SJCRH30 (cell line): ENCODE measurements around the gene TMF1. TPM values are rescaled to one million over a fixed set of nuclear protein-coding genes. Genes with fewer than 3 reads are reported as not detected.

Experiments used
- DNase-seq, 2 experiments: peaks; one replicate each; pipeline ENCODE4 v3.0.0-alpha.2; 2015 to 2020
- H3K27ac ChIP-seq: fragments of 250-450 bp; sonication (Bioruptor Pico); 2 replicates; pipeline ENCODE4 v1.5.1; 2020; ENCODE audit warnings: mild to moderate bottlenecking, moderate library complexity
- H3K27me3 ChIP-seq: fragments of 250-450 bp; sonication (Bioruptor Pico); 2 replicates; pipeline ENCODE4 v1.5.1; 2020; ENCODE audit warnings: mild to moderate bottlenecking, moderate library complexity
- H3K36me3 ChIP-seq: fragments of 250-450 bp; sonication (Bioruptor Pico); 2 replicates; pipeline ENCODE4 v1.5.1; 2020; ENCODE audit warnings: mild to moderate bottlenecking, moderate library complexity
- H3K4me1 ChIP-seq: fragments of 250-450 bp; sonication (Bioruptor Pico); 2 replicates; pipeline ENCODE4 v1.5.1; 2020; ENCODE audit warnings: mild to moderate bottlenecking, moderate library complexity
- H3K4me3 ChIP-seq: fragments of 250-450 bp; sonication (Bioruptor Pico); 2 replicates; pipeline ENCODE4 v1.5.1; 2020; ENCODE audit warnings: mild to moderate bottlenecking, moderate library complexity
- H3K9me3 ChIP-seq: fragments of 250-450 bp; sonication (Bioruptor Pico); replicated peaks from 2 replicates; pipeline ENCODE4 v1.5.1; 2020; ENCODE audit warnings: mild to moderate bottlenecking, moderate library complexity
- total RNA-seq: library from RNA; depleted of rRNA; stranded (reverse); fragments of >200 nt; shearing (Covaris generic); gene quantifications from 2 replicates; pipeline ENCODE4 v1.2.3, GENCODE V29; 2014

TMF1 gene
- total RNA-seq, 1 experiment from 2014 or later: 12.7 TPM

GRCh38 chr3:69013253-69014021 lies 38.7 kb downstream of the TMF1 start, which contains the start of gene EOGT:
TSS of gene EOGT (minus strand) at chr3:69013684. CDS start at chr3:69009846, 3,838 bp downstream.
- H3K27me3 ChIP-seq: no peaks in the 10 kb centered on the region

DNA sequence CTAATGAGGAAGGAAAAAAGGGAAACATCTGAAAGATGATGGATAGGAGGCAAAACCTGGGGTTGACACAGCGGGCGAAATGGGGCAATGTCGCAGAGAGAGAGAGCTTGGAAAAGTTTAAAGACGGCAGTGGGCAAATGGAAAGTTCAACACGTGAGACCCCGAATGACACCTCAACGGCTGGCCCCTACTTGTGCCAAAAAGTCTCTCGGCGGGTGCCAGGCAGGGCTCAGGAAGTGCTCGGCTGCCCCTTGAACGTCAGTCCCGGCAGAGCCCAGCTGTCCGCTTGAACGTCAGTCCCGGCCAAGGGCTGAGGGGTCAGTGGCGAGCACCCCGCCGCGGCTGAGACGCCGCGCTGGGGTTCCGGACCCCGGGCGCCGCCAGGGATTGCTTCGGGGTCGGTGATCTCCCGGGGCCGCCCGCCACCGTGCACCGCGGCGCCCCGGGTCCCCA lies 39.3 kb downstream of the TMF1 start:
- H3K36me3 ChIP-seq: no peaks in the 10 kb centered on the region
- 0 out of 2 replicates have a peak, but pooled peaks cover 5% of the 10 kb centered on the region for H3K4me1 ChIP-seq
- peak overlapping the region; percentile 77 for H3K4me3 ChIP-seq
- no peak overlapping the region; the same call in 1 of the 2 replicates for H3K27ac ChIP-seq
- H3K27me3 ChIP-seq: no peaks in the 10 kb centered on the region
- H3K9me3 ChIP-seq: no peaks in the 10 kb centered on the region
- DNase-seq: peak; percentile 29 to 36

More at GRCh38 chr3:69013253-69014021, 38.7 kb downstream of the TMF1 start, which contains the start of gene EOGT:
- Histone ChIP-seq H3K27ac (peak within 1 kb of the TSS; percentile 84), H3K4me1 (0 out of 2 replicates have a peak, but pooled peaks cover 5% of the 10 kb centered on the region), H3K4me3 (peak within 1 kb of the TSS; percentile 77), H3K36me3 (no peaks in the 10 kb centered on the region), H3K9me3 (no peaks in the 10 kb centered on the region)
- DNase-seq: peak; percentile 70 to 72

- H3K4me3 ChIP-seq: peak overlapping the region; percentile 77
- no peak overlapping the region for H3K27ac ChIP-seq
- DNase-seq: no peak
- H3K27me3 ChIP-seq: no peaks in the 10 kb centered on the region
- H3K36me3 ChIP-seq: no peaks in the 10 kb centered on the region
- H3K4me1 ChIP-seq: 0 out of 2 replicates have a peak, but pooled peaks cover 5% of the 10 kb centered on the region
- H3K9me3 ChIP-seq: no peaks in the 10 kb centered on the region
Measured at GRCh38 chr3:69012100-69012799, 39.9 kb downstream of the TMF1 start.

DNA sequence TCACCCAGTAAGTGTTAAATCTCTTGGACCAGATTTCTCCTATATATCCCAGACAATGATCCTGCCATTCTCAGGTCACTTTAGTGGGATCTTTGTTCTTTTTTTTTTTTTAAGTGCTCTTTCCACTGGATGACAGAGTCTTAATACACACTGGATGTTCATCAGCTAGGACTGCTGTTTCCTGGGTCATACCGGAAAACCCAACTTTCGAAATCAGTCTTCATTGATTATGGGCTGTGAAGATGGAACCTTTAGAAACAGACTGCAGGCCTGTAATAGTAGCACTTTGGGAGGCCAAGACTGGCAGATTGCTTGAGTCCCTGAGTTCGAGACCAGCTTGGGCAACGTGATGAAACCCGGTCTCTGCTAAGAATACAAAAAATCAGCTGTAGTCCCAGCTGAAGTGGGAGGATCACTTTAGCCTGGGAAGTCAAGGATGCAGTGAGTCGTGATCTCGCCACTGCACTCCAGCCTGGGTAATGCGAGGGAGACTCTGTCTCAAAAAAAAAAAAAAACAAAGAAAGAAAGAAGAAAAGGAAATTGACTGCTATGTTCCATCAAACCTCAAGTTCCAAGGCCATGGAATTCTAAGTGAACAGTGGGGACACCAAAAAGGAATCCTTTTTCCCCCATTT lies 40.9 kb downstream of the TMF1 start:
- no peaks in the 10 kb centered on the region for H3K36me3 ChIP-seq
- H3K27ac ChIP-seq: no peak overlapping the region
- no peaks in the 10 kb centered on the region for H3K27me3 ChIP-seq
- DNase-seq: no peak
- no peaks in the 10 kb centered on the region for H3K9me3 ChIP-seq
- H3K4me3 ChIP-seq: no peak overlapping the region
- H3K4me1 ChIP-seq: 0 out of 2 replicates have a peak, but pooled peaks cover 5% of the 10 kb centered on the region

DNA sequence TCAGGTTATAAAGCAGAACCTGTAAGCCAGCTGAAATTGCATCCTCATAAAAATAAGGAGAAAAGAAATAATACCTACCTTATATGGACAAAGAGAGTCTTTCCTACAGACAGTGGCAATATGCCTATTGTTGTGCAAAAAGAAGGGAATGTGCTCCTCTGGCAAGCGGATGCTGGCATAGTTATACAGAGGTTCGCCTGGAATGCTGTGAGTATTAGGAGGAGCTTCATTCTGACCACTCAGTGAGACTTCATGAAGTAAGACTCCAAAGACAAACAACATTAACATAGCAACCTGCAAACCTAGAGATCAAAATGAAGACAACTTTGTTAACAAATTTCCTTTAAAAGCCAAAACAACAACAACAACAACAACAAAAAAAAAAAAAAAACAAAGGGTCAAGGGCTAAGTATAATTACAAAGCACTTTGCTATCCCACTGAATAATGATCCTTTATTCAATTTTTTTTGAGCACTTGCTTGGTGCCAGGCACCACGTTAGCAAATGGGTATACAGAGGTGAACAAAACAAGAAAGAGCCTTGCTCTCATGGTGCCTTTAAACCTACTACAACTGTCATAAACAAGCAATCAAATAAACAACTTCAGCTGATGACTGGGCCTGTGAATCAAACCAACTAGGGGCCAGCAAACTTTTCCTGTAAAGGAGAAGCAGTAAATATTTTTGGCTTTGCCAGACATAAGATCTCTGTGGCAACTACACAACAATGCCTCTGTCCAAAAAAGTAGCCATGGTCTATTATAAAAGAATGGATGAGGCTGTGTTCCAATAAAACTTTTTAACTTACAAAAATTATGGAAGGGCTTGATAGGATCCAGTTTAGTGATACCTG lies 42.3 kb downstream of the TMF1 start:
- no peak for DNase-seq
- Histone ChIP-seq H3K4me3 (no peak overlapping the region), H3K4me1 (0 out of 2 replicates have a peak, but pooled peaks cover 5% of the 10 kb centered on the region), H3K36me3 (no peaks in the 10 kb centered on the region), H3K27ac (no peak overlapping the region), H3K27me3 (no peaks in the 10 kb centered on the region), H3K9me3 (no peaks in the 10 kb centered on the region)

- Histone ChIP-seq H3K9me3 (no peaks in the 10 kb centered on the region), H3K27me3 (no peaks in the 10 kb centered on the region), H3K36me3 (no peaks in the 10 kb centered on the region), H3K4me1 (no peaks in the 10 kb centered on the region), H3K27ac (no peak overlapping the region), H3K4me3 (no peak overlapping the region)
- no peak for DNase-seq
Measured at GRCh38 chr3:69008980-69009379, 43.2 kb downstream of the TMF1 start.

DNA sequence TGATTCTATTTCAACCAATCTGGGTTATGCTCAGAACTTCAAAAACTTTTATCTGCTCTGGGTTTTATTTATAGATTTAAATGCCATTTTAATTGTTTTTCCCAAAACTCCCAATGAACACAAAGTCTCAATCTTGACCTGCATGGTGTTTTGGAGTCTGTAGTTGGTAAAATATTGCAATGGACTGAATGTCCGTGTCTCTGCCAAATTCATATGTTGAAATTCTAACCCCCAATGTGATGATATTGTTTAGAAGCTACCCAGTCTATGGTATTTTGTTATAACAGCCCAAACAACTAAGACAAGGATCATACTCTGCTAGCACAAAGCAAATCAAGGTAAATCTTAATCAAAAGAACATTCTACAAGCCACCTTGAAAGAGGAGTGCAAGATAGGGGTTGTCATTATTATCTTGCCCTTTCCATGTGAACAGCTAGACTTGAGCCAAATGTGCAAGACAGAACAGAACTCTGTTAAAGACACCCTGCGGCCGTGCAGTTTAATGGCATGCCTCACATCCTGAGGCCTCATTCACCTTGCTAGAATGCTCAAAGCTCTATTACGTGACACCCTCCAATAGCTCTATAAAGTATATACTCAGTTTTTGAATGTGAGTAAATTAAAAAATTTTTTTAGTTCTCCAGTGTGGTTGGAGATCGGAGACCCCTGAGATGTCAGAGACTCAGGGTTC lies 46.2 kb downstream of the TMF1 start:
- no peaks in the 10 kb centered on the region for H3K27me3 ChIP-seq
- no peak for DNase-seq
- no peaks in the 10 kb centered on the region for H3K36me3 ChIP-seq
- no peaks in the 10 kb centered on the region for H3K4me1 ChIP-seq
- H3K27ac ChIP-seq: no peak overlapping the region
- no peak overlapping the region for H3K4me3 ChIP-seq
- no peaks in the 10 kb centered on the region for H3K9me3 ChIP-seq

DNA sequence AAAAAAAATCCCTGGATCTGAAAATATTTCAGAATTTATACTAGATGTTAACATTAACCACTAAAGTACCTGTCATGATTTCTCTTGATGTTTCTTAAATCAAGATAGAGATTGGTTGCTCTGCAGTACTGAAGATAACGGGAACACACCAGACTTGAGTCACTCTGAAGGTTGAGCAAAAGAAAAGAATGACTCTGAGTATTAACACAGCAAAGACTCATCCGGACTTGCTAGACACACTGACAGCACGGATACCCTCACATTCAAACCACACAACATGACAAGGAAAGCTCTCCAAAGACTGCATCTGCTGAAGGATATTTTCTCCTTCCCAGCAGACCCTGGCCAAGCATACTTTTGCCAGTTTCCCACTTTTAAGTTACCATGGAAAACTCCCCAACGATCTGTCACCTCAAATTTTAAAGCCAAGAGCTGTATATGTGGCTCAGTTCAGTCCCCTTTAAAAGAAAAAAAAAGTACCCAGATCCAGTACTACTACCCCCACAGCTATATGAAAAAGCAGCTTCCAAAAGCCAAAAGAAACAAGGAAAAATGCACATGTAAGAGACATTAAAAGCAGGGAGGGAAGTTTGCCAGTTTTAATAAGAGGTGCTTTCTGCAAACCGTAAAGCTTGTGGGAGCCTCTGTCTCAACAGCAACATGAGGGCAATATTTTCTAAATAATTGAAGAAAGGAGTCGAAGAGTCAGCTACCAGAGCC lies 46.9 kb downstream of the TMF1 start:
- H3K9me3 ChIP-seq: no peaks in the 10 kb centered on the region
- H3K36me3 ChIP-seq: no peaks in the 10 kb centered on the region
- no peak overlapping the region for H3K4me3 ChIP-seq
- DNase-seq: no peak
- no peak overlapping the region for H3K27ac ChIP-seq
- no peaks in the 10 kb centered on the region for H3K4me1 ChIP-seq
- H3K27me3 ChIP-seq: no peaks in the 10 kb centered on the region

- DNase-seq: no peak
- Histone ChIP-seq H3K4me3 (no peak overlapping the region), H3K9me3 (no peaks in the 10 kb centered on the region), H3K27me3 (no peaks in the 10 kb centered on the region), H3K27ac (no peak overlapping the region), H3K36me3 (no peaks in the 10 kb centered on the region), H3K4me1 (no peaks in the 10 kb centered on the region)
Measured at GRCh38 chr3:69004138-69004537, 48.0 kb downstream of the TMF1 start.

- Histone ChIP-seq H3K27ac (no peak overlapping the region), H3K27me3 (no peaks in the 10 kb centered on the region), H3K9me3 (no peaks in the 10 kb centered on the region), H3K4me3 (no peak overlapping the region), H3K4me1 (no peaks in the 10 kb centered on the region), H3K36me3 (no peaks in the 10 kb centered on the region)
- DNase-seq: no peak
Measured at GRCh38 chr3:68999605-69000004, 52.5 kb downstream of the TMF1 start.

- Histone ChIP-seq H3K9me3 (no peaks in the 10 kb centered on the region), H3K27me3 (no peaks in the 10 kb centered on the region), H3K4me3 (no peak overlapping the region), H3K4me1 (no peaks in the 10 kb centered on the region), H3K27ac (no peak overlapping the region), H3K36me3 (no peaks in the 10 kb centered on the region)
- no peak for DNase-seq
Measured at GRCh38 chr3:68999158-68999557, 53.0 kb downstream of the TMF1 start.

GRCh38 chr3:68997887-68998286 lies 54.2 kb downstream of the TMF1 start:
- Histone ChIP-seq H3K4me1 (no peaks in the 10 kb centered on the region), H3K36me3 (no peaks in the 10 kb centered on the region)
- DNase-seq: no peak

GRCh38 chr3:68996356-68996995 lies 55.7 kb downstream of the TMF1 start:
- Histone ChIP-seq H3K9me3 (no peaks in the 10 kb centered on the region), H3K27ac (no peak overlapping the region), H3K36me3 (no peaks in the 10 kb centered on the region), H3K4me3 (no peak overlapping the region), H3K4me1 (no peaks in the 10 kb centered on the region), H3K27me3 (no peaks in the 10 kb centered on the region)
- no peak for DNase-seq

More at GRCh38 chr3:68997887-68998286, 54.2 kb downstream of the TMF1 start:
- H3K27me3 ChIP-seq: no peaks in the 10 kb centered on the region
- no peaks in the 10 kb centered on the region for H3K9me3 ChIP-seq
- no peak overlapping the region for H3K4me3 ChIP-seq
- H3K27ac ChIP-seq: no peak overlapping the region
